GM10847 (cell line): Measurements from ENCODE around the gene GRM8.
A peak's percentile ranks its signal among the peaks of the same experiment; 100 is the strongest.

Source experiments
- POLR2A ChIP-seq: IDR thresholded peaks from 2 replicates; pipeline ENCODE4 v1.6.1; 2011; ENCODE audit not compliant: insufficient read length; ENCODE audit errors: extremely low read depth

Gene GRM8

DNA sequence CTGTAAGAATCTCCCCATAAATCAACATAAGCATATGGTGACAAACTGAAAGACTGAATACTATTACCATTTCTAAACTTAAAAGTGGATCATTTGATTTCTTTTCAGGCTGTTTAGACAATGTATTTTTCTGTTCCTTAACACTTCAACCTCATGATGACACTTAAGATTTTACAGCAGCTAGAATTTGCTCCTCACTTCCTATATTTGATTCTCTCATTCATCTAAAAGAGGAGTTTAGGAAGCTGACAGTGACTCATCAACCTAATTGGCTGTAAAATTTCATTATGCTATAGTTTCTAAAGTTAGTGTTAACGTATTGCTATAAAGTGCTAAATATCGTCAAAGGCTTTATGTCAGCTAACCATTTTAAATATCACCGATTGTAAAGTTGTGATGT, 478.7 kb downstream of the GRM8 start:
- no peak for TF ChIP-seq POLR2A

DNA sequence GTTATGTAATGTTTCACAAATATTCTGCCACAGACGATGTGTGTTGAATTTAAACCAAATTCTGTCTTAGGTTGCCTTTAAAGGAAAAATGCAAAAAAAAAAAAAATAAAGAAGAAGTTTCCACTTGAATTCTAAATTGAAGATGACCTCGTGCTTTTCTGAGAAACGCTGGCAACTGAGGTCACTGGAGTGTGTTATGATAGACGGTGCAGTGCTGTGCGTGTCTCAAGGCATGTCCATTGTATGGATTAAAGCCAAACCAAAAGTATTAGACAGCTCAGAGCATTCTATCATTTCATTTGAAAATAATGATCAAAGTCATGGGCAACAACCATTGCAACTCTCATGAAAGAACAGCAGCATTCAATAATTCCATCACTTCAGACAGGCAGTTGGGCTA, 483.9 kb downstream of the GRM8 start:
- no peak for TF ChIP-seq POLR2A

- TF ChIP-seq POLR2A, result no peak
These were observed 491.7 kb downstream of the GRM8 start for GRCh38 chr7:126760914-126761577.

DNA sequence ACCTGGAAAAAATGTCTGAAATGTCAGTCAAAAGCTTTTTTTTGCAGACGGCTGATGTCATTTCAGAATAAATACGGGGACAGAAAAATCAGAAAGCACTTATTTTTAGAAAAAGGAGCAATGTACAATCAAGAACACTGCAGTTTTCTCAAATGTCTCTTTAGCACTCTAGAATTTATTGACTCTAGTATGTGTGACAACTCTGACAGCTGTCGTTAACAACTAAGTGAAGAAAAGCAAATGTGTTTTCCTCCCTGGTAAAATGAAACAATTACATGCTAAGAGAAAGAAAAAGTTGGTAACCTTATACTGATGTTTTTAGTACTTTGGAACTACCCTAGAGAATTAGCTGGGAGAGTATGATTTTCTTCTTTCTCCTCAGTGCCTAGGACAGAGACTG, 497.4 kb downstream of the GRM8 start:
- TF ChIP-seq POLR2A, result no peak

DNA sequence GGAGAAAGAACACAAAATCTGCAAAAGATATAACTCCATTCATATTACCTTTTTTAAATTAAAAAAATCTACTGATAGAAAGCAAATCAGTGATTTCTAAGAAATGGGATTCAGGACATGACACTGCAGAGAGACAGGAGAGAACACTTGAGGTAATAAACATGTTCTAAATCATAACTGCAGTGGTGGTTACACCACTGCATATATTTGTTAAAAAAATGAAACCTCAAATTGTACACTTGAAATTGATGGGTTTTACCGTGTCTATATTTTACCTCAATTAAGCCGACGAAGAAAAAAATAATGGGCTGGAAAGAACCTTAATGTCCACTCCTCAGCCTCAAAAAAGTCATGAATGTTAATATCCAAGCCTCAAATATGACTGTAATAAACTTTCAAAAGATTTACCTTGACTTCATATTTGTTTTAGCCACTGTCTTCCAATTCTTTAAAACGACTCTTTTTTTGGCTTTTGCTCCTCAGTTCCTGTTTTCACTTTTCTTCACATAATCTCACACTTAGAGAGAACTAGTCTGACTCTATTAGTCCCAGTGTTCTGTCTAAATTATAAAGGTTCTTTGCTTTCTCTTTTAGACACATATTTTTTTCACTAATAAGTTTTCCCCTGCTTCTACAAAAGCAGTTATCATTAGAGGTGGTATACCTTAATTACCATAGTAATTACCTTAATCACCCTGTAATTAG, 502.4 kb downstream of the GRM8 start:
- TF ChIP-seq POLR2A, result no peak

GRCh38 chr7:126728967-126729366, 523.8 kb downstream of the GRM8 start:
- TF ChIP-seq POLR2A, result no peak

GRCh38 chr7:126727930-126728391, 524.8 kb downstream of the GRM8 start:
- TF ChIP-seq POLR2A, result no peak

DNA sequence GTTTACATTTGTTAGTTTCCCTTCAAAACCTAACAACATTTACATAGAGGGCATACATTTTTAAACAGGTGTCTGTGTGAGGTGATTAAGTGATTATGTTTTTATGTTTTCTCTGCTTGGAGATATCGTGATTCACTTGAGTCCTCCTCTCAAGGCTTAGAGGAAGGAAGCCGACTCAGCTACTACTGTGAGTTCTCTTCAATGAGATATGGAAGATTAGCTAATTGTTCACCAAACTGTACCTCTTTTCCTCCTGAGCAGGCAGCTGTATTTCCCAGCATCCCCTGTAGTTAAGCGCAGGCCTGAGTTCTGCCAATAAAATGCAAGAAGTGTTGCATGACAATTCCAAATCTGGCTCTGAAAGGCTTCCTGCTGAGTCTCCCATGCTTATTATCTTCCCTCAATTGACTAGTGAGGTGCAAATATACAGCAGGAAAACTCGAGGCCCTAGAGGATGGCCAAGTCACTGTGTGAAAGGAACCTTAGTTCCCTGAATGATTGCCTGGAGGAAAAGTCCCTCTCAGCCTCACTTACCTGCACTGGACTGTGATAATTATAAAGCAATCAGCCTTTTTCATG, 528.7 kb downstream of the GRM8 start:
- no peak for TF ChIP-seq POLR2A

DNA sequence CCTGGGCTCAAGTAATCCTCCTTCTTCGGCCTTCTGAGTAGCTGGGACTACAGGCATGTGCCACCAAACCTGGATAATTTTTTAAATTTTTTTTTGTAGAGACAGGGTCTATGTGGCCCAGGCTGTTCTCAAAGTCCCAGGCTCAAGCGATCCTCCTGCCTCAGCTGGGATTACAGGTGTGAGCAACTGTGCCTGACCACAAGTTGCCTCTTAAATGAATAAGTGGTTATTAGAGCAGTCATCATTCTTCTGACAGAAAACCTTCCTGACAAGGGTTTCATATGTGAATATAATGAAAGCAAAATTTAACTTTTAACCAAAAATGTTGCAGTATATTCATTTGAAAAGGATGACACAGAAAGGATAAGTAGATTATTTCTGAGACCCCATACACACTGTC, 532.5 kb downstream of the GRM8 start:
- no peak for TF ChIP-seq POLR2A

DNA sequence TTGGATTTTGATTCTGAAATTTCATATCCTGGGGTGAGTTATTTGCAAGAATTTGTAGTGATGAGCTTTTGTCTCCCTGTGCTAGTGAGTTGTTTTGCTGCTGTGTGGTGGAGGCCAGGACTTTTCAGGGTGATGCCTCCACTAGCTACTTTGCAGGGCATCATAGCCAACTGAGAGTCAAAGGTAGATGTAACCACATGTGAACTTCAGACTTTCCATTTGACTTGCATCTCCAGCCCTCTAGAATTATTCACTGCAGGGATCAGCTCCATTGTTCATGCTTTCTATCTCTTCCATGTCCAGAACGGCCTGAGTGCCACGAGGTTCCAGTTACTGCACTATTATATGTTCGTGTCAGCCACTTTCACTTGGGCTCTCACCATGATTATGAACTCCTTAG, 534.3 kb downstream of the GRM8 start:
- TF ChIP-seq POLR2A, result no peak

DNA sequence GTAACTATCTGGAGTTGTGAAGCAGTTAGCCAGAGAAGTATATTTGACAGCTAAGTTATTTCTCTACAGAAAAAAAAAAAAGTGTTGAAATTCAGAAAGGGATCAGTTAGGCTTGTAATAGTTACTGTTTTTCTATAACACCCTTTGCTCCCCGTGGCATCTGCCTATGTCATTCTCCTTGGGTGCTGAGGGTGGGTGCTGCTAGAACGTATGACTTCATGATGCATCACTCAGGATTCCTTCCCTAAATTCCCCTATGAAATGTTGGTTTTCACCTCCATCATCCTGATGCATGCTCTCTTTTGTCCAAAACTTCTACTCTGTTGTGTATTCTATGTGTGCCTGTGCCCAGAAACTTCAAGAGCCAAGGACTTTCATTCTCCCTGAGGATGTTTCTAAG, 536.4 kb downstream of the GRM8 start:
- TF ChIP-seq POLR2A, result no peak

DNA sequence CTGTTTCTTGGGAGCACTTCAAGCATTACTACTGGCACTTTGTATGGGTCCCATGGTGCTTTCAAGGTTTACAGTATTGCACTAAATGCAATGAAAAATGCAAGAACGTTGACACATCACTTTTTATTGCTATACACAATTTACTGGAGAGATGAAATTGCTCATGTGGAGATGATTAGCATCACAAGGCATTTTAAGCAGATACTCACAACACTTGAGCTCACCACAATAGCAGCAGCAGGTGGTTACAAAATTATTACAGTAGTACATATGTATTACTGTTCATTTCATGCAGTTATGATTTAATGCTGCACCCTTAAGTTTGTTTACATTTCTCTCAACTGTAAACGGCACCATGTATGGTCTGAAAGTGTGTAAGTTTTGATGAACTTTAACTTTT, 537.7 kb downstream of the GRM8 start:
- TF ChIP-seq POLR2A, result no peak

DNA sequence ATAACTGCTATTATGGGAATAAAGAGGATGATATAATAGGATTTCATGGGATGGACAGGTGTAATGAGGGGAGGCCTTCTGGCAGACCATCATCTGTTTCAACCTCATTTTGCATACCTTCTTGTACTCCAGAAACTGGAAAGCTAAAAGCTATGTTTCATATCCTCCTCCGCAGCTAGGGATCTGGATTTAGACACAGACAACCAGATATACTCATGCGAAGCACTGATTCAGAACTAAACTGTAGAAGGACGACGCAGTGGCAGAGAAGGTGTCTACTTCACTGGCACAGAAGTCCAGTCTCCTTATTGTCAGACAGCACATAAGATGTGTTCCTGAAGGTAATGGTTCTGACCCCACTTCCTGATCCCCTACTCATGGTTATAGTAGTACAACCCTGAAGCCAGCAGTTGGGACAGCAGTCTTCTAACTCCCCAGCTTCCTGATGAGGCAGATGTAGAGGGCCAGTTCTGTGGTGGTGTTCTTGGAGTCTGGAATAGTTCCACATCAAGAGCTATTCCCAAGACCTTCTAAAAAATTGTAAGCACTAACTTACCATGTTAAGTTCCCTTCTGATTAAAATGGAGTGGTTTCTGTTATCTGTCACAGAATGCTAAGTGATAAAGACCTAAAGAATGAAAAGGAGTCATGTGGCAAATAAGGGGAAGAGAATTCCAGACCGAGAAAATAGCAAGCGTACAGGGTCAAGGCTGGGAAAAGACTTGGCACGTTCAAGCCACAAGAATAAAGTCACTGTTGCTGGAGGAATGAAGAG, 550.3 kb downstream of the GRM8 start:
- no peak for TF ChIP-seq POLR2A

GRCh38 chr7:126700807-126701604, 551.7 kb downstream of the GRM8 start:
- peak; percentile 36 for TF ChIP-seq POLR2A

DNA sequence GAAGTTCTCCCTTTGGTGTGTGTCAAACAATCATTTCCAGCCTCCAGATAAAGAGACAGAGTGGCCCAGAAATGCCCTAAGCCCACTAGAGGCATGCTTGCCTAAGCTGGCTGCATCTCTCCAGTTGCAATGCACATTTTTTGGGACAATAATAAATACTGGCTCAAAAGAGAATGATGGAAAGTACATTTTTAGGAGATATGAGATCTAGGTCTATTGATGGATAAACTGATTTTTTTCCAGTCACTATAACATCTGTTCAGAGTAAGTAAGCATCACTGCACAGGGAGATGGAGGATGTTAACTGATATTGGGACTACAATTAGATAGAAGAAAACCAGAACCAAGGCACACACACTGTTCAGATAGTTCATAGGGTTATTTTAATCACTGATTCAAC, 553.0 kb downstream of the GRM8 start:
- no peak for TF ChIP-seq POLR2A
